EL (cell line): ENCODE data around the gene TTYH1.

Experiments
- DNase-seq: peaks from one replicate; pipeline ENCODE4 v3.0.0-alpha.2; 2016

The TTYH1 gene

GRCh38 chr19:54424660-54425381 lies 9.6 kb downstream of the TTYH1 start:
- no peak for DNase-seq

GRCh38 chr19:54425382-54425723 lies 10.1 kb downstream of the TTYH1 start:
- no peak for DNase-seq

GRCh38 chr19:54426291-54426931 lies 11.1 kb downstream of the TTYH1 start:
- DNase-seq = no peak

GRCh38 chr19:54427586-54427985 lies 12.3 kb downstream of the TTYH1 start:
- no peak for DNase-seq

- no peak for DNase-seq
Measured at GRCh38 chr19:54428323-54429175, 13.3 kb downstream of the TTYH1 start.

GRCh38 chr19:54429176-54429495 lies 13.9 kb downstream of the TTYH1 start:
- DNase-seq = no peak

- DNase-seq = no peak
Measured at GRCh38 chr19:54429545-54430227, 14.4 kb downstream of the TTYH1 start.

GRCh38 chr19:54430306-54431254 lies 15.3 kb downstream of the TTYH1 start:
- DNase-seq = peak; percentile 25

- DNase-seq = no peak
Measured at GRCh38 chr19:54431255-54431838, 16.1 kb downstream of the TTYH1 start.

- no peak for DNase-seq
Measured at GRCh38 chr19:54432144-54432738, 17.0 kb downstream of the TTYH1 start.

GRCh38 chr19:54433697-54434096 lies 18.4 kb downstream of the TTYH1 start:
- no peak for DNase-seq

GRCh38 chr19:54434112-54434872 lies 19.0 kb downstream of the TTYH1 start:
- no peak for DNase-seq

GRCh38 chr19:54434873-54435214 lies 19.6 kb downstream of the TTYH1 start:
- no peak for DNase-seq

- no peak for DNase-seq
Measured at GRCh38 chr19:54435551-54436016, 20.3 kb downstream of the TTYH1 start.

- no peak for DNase-seq
Measured at GRCh38 chr19:54436031-54436523, 20.8 kb downstream of the TTYH1 start.

GRCh38 chr19:54436628-54437252 lies 21.5 kb downstream of the TTYH1 start:
- no peak for DNase-seq

- no peak for DNase-seq
Measured at GRCh38 chr19:54439174-54439851, 24.0 kb downstream of the TTYH1 start.

- DNase-seq = no peak
Measured at GRCh38 chr19:54440641-54441040, 25.4 kb downstream of the TTYH1 start.

- no peak for DNase-seq
Measured at GRCh38 chr19:54444737-54445136, 29.5 kb downstream of the TTYH1 start.
